K562 (cell line): Measurements from ENCODE around the gene CCDC33. TPM values are rescaled to one million over a fixed set of nuclear protein-coding genes. Genes with fewer than 3 reads are reported as not detected.

Source experiments
- ARNT ChIP-seq, 2 experiments: fragments of 450-650 bp; IDR thresholded peaks; 2 replicates each; pipeline ENCODE4 v1.6.1; 2016; ENCODE audit warnings: mild to moderate bottlenecking in 1 of 2
- BRCA1 ChIP-seq, 2 experiments: fragments of 450-650 bp in 1 of 2; sonication (generic) in 1 of 2; formaldehyde crosslinking in 1 of 2; IDR thresholded peaks; 2 replicates each; pipeline versions ENCODE4 v1.5.0 to v1.6.1; 2017 to 2020; ENCODE audit warnings: mild to moderate bottlenecking in 1 of 2, missing genetic modification reagents in 1 of 2
- DDX20 ChIP-seq: fragments of 450-650 bp; IDR thresholded peaks from 2 replicates; pipeline ENCODE4 v1.6.1; 2016; ENCODE audit warnings: missing genetic modification characterization, low read depth, mild to moderate bottlenecking, missing compliant biosample characterization, moderate library complexity
- EP400 ChIP-seq: fragments of 450-650 bp; IDR thresholded peaks from 2 replicates; pipeline ENCODE4 v1.6.1; 2017; ENCODE audit warnings: antibody characterized with exemption, mild to moderate bottlenecking, moderate library complexity
- HDAC8 ChIP-seq: fragments of 450-650 bp; IDR thresholded peaks from 2 replicates; pipeline ENCODE4 v1.6.1; 2016; ENCODE audit warnings: mild to moderate bottlenecking, missing genetic modification characterization, moderate library complexity, missing compliant biosample characterization
- MCM7 ChIP-seq, 2 experiments: fragments of 450-650 bp; IDR thresholded peaks; 2 replicates each; pipeline ENCODE4 v1.6.1; 2016 to 2018
- MED1 ChIP-seq: sonication (generic); formaldehyde crosslinking; IDR thresholded peaks from 2 replicates; pipeline ENCODE4 v1.8.1; 2023; ENCODE audit warnings: missing genetic modification reagents, borderline replicate concordance
- MEF2D ChIP-seq: conservative IDR thresholded peaks from 2 replicates; pipeline ENCODE4 v1.6.1; 2016; ENCODE audit warnings: low read depth, missing genetic modification characterization, missing compliant biosample characterization
- PTRF ChIP-seq: fragments of 450-650 bp; IDR thresholded peaks from 2 replicates; pipeline ENCODE4 v1.6.1; 2016; ENCODE audit warnings: mild to moderate bottlenecking, missing genetic modification characterization, missing compliant biosample characterization
- SPI1 ChIP-seq: IDR thresholded peaks from 2 replicates; pipeline ENCODE4 v1.6.1; 2011; ENCODE audit warnings: low read depth, low read length, control low read depth, borderline replicate concordance
- SRSF3 ChIP-seq: fragments of 200-400 bp; formaldehyde crosslinking; IDR thresholded peaks from 2 replicates; pipeline ENCODE4 v1.6.1; 2016; ENCODE audit warnings: mild to moderate bottlenecking, low read length, moderate library complexity; ENCODE audit not compliant: insufficient read depth
- STAT5B ChIP-seq: fragments of 250-450 bp; sonication (Bioruptor Pico); IDR thresholded peaks from 2 replicates; pipeline ENCODE4 v1.8.0; 2021; ENCODE audit warnings: mild to moderate bottlenecking, inconsistent platforms
- ZFP36 ChIP-seq: fragments of 150-350 bp; IDR thresholded peaks from 2 replicates; pipeline ENCODE4 v1.6.1; 2018; ENCODE audit warnings: low read length, low read depth; ENCODE audit not compliant: partially characterized antibody
- ZNF239 ChIP-seq: fragments of 250-450 bp; sonication (Bioruptor Pico); IDR thresholded peaks from 2 replicates; pipeline ENCODE4 v1.4.0; 2020; ENCODE audit warnings: mild to moderate bottlenecking
- ZNF274 ChIP-seq: IDR thresholded peaks from 2 replicates; pipeline ENCODE4 v1.6.1; 2011; ENCODE audit warnings: low read depth, mild to moderate bottlenecking, low read length, moderate library complexity, borderline replicate concordance
- polyA plus RNA-seq, 8 experiments: library from polyadenylated mRNA; depleted of rRNA in 4 of 8; stranded (reverse) in 5 of 8; unstranded in 3 of 8; fragments of >200 nt; fragmentation: Nextera tagmentation in 2 of 8; fragmentation: Illumina TruSeq in 1 of 8; extraction: Ambion mirVana in 2 of 8; extraction: Trizol in 1 of 8; gene quantifications; 2 replicates each; pipeline versions ENCODE4 v1.2.1 to v1.2.3, GENCODE V29; 2011 to 2014; ENCODE audit warnings: inconsistent platforms in 1 of 8, missing spikeins in 1 of 8
- total RNA-seq, 7 experiments: library from RNA; depleted of rRNA in 6 of 7; stranded (reverse); fragments of >200 nt in 6 of 7; fragmentation: Illumina TruSeq in 2 of 7; extraction: Trizol in 2 of 7; gene quantifications; 2 replicates each; pipeline versions ENCODE4 v1.2.1 to v1.2.3, GENCODE V29; 2011 to 2021; ENCODE audit warnings: low replicate concordance in 1 of 7
- TF ChIP-seq, protein P1 (sequence below), 2 experiments: fragments of 450-650 bp in 1 of 2; sonication (generic) in 1 of 2; formaldehyde crosslinking in 1 of 2; IDR thresholded peaks in 1 of 2; conservative IDR thresholded peaks in 1 of 2; 2 replicates each; pipeline versions ENCODE4 v1.6.1 to v1.8.1; 2016 to 2023; ENCODE audit warnings: mild to moderate bottlenecking in 2 of 2, moderate library complexity in 2 of 2, inconsistent platforms in 1 of 2, missing genetic modification reagents in 1 of 2
- TF ChIP-seq, protein P2 (sequence below), 2 experiments: IDR thresholded peaks; 2 replicates each; pipeline ENCODE4 v1.6.1; 2011; ENCODE audit warnings: borderline replicate concordance in 1 of 2, control low read depth in 1 of 2, low read depth in 1 of 2, low read length in 1 of 2, mild to moderate bottlenecking in 1 of 2, mixed read lengths in 1 of 2, moderate library complexity in 1 of 2; ENCODE audit not compliant: insufficient read depth in 1 of 2, insufficient read length in 1 of 2, poor library complexity in 1 of 2, severe bottlenecking in 1 of 2; ENCODE audit errors: extremely low read depth in 1 of 2
- TF ChIP-seq, protein P3 (sequence below): fragments of 250-450 bp; sonication (Bioruptor Pico); IDR thresholded peaks from 2 replicates; pipeline ENCODE4 v1.5.0; 2020; ENCODE audit warnings: mild to moderate bottlenecking, borderline replicate concordance
- TF ChIP-seq, protein P4 (sequence below): fragments of 250-450 bp; sonication (Bioruptor Pico); IDR thresholded peaks from 2 replicates; pipeline ENCODE4 v1.8.0; 2022; ENCODE audit warnings: inconsistent platforms, mild to moderate bottlenecking, moderate library complexity, borderline replicate concordance
- TF ChIP-seq, protein P5 (sequence below): fragments of 450-650 bp; formaldehyde crosslinking; IDR thresholded peaks from 2 replicates; pipeline ENCODE4 v1.4.0; 2020; ENCODE audit warnings: mild to moderate bottlenecking, moderate library complexity

The CCDC33 gene
- total and polyA plus RNA-seq, 9 of the 15 experiments (the other 6 are each of a cell fraction or from before 2014, with no cell fraction given): 0.08 to 1.1 (median 0.15) TPM; not detected in 4

DNA sequence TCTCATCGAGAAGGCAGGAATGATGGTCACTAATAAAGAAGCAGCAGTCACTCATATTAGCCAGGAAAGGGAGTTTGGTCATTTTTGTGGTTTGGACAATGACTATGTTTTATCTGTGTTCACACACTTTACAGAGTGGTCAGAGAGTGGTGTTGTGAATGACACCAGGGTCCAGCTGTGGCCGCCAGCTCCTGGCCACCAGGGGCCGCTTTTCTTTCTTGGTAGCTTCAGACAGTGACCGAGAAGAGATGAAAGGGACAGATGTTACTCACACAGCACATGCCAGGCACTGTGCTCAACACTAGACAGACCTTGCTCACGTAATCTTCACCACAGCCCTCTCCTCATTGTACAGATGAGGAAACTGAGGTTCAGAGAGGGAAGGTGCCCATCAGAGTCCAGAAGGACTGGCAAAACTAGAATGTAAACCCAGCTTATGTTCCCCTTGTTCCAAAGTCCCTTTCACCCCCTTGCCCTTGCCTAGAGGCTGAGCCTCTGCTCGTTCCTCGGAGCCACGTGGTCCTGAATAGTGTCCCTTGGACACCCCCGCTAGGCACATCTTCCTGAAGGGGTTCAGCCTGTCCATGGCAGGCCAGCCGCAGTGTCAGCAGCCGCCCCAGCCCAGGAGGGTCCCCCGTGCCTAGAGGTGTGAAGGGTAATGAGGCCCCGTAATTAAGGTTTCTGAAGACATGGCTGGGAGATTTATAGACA is 75.8 kb downstream of the CCDC33 start (continued):
- TF ChIP-seq, protein P1, sequence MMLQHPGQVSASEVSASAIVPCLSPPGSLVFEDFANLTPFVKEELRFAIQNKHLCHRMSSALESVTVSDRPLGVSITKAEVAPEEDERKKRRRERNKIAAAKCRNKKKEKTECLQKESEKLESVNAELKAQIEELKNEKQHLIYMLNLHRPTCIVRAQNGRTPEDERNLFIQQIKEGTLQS (IDR thresholded peaks at IDR 0.05): no peak; the same call in 1 of the 2 replicates
- TF ChIP-seq, protein P1 (CRISPR knock-in tag; conservative IDR thresholded peaks at IDR 0.05): no peak; the same call in 1 of the 2 replicates
- TF ChIP-seq, protein P2, sequence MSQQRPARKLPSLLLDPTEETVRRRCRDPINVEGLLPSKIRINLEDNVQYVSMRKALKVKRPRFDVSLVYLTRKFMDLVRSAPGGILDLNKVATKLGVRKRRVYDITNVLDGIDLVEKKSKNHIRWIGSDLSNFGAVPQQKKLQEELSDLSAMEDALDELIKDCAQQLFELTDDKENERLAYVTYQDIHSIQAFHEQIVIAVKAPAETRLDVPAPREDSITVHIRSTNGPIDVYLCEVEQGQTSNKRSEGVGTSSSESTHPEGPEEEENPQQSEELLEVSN (IDR thresholded peaks at IDR 0.05; ENCODE audit: borderline replicate concordance in 1 of 2, extremely low read depth in 1 of 2, insufficient read depth in 1 of 2, insufficient read length in 1 of 2, low read depth in 1 of 2, low read length in 1 of 2, poor library complexity in 1 of 2, severe bottlenecking in 1 of 2): peak in 1 of 2 experiments; percentile 15
- TF ChIP-seq STAT5B (CRISPR knock-in tag) (no peak), PTRF (tag) (no peak), HDAC8 (tag) (no peak), ZFP36 (peak; percentile 33), ARNT (IDR thresholded peaks at IDR 0.05) (peak in 1 of 2 experiments; percentile 77; a peak in 2 of 4 replicates), MCM7 (IDR thresholded peaks at IDR 0.05) (no peak), SRSF3 (no peak), DDX20 (tag) (no peak), MED1 (CRISPR knock-in tag) (no peak), ZNF274 (no peak), MEF2D (no peak), EP400 (no peak), SPI1 (no peak), ZNF239 (CRISPR knock-in tag) (no peak), BRCA1 (IDR thresholded peaks at IDR 0.05) (no peak), BRCA1 (CRISPR knock-in tag; IDR thresholded peaks at IDR 0.05) (no peak)
- TF ChIP-seq, protein P3, sequence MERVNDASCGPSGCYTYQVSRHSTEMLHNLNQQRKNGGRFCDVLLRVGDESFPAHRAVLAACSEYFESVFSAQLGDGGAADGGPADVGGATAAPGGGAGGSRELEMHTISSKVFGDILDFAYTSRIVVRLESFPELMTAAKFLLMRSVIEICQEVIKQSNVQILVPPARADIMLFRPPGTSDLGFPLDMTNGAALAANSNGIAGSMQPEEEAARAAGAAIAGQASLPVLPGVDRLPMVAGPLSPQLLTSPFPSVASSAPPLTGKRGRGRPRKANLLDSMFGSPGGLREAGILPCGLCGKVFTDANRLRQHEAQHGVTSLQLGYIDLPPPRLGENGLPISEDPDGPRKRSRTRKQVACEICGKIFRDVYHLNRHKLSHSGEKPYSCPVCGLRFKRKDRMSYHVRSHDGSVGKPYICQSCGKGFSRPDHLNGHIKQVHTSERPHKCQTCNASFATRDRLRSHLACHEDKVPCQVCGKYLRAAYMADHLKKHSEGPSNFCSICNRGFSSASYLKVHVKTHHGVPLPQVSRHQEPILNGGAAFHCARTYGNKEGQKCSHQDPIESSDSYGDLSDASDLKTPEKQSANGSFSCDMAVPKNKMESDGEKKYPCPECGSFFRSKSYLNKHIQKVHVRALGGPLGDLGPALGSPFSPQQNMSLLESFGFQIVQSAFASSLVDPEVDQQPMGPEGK (CRISPR knock-in tag): no peak
- TF ChIP-seq, protein P4, sequence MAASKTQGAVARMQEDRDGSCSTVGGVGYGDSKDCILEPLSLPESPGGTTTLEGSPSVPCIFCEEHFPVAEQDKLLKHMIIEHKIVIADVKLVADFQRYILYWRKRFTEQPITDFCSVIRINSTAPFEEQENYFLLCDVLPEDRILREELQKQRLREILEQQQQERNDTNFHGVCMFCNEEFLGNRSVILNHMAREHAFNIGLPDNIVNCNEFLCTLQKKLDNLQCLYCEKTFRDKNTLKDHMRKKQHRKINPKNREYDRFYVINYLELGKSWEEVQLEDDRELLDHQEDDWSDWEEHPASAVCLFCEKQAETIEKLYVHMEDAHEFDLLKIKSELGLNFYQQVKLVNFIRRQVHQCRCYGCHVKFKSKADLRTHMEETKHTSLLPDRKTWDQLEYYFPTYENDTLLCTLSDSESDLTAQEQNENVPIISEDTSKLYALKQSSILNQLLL (CRISPR knock-in tag): no peak
- TF ChIP-seq, protein P5, sequence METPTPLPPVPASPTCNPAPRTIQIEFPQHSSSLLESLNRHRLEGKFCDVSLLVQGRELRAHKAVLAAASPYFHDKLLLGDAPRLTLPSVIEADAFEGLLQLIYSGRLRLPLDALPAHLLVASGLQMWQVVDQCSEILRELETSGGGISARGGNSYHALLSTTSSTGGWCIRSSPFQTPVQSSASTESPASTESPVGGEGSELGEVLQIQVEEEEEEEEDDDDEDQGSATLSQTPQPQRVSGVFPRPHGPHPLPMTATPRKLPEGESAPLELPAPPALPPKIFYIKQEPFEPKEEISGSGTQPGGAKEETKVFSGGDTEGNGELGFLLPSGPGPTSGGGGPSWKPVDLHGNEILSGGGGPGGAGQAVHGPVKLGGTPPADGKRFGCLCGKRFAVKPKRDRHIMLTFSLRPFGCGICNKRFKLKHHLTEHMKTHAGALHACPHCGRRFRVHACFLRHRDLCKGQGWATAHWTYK (CRISPR knock-in tag): no peak
